ENCODE results near the gene DUSP22. TPM values are rescaled to one million over a fixed set of nuclear protein-coding genes. Genes with fewer than 3 reads are reported as not detected.

Gene DUSP22
- total RNA-seq, 1 experiment from 2014 or later: 25.0 TPM

DNA sequence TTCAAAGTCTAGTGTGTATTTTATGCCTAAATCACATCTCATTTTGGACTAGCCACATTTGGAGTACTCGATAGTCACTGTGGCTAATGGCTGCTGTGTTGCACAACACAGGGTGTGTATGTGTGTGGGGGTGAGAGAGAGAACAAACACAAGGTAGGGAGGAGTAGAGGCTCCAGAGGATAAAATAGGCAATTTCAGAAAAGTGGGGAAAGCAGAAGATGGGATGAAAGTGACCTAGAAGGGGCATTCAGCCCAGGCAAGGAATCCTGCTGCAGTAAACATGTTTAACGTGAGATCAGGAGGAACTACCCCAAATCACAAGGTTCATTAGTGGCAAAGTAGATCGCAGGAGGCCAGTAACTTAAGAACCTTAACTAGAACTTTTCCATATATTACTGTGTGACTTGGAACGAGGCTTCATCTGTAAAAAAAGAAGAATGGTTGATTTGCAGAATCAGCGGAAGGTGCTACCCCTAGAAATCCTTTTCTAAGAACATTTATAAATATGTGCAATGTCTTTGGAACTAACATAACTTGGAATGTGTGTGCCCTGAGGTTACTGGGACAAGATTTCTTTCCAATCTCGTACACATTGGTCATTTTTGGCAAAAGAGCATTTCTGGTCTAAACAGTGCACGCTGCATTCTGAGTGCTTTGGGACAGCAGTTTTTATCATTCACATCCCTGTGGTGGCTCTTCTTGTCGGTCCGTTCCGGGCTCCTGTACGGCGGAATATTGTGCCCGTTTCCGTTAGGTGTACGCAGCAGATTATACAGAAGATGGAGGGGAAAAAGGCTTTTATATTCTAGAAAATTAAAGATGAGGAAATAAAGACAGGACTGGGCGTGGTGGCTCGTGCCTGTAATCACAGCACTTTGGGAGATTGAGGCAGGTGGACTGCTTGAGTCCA lies 2.6 kb downstream of the DUSP22 start:
- Histone ChIP-seq H3K18ac (ENCODE audit: insufficient read length, low read depth, low read length) (no peak overlapping the region), H4K20me1 (ENCODE audit: control insufficient read depth, insufficient read depth, insufficient read length) (no peaks in the 10 kb centered on the region), H3K27ac (ENCODE audit: insufficient read length, low read depth, low read length) (no peak overlapping the region), H3K27me3 (ENCODE audit: insufficient read depth, low read length) (no peaks in the 10 kb centered on the region), H3K4me1 (ENCODE audit: insufficient read depth, low read length) (no peaks in the 10 kb centered on the region; the same call in 1 of the 2 replicates), H4K91ac (ENCODE audit: insufficient read length, low read depth, low read length) (no peak overlapping the region), H3K79me1 (ENCODE audit: insufficient read depth, low read depth, low read length, poor library complexity, severe bottlenecking) (no peaks in the 10 kb centered on the region), H3K23me2 (ENCODE audit: insufficient read length, low read depth, low read length, poor library complexity, severe bottlenecking) (peaks cover 12% of the 10 kb centered on the region), H3K9ac (ENCODE audit: extremely low read depth, insufficient read length, low read length) (no peak overlapping the region), H3K9me3 (ENCODE audit: control insufficient read depth, low read depth, low read length) (peaks cover 50% of the 10 kb centered on the region), H2AFZ (ENCODE audit: low read length) (no peak overlapping the region), H4K5ac (ENCODE audit: insufficient read length, low read depth, low read length) (no peak overlapping the region), H2BK20ac (ENCODE audit: low read depth, low read length, poor library complexity, severe bottlenecking) (no peak overlapping the region), H3T11ph (ENCODE audit: low read length) (no peak overlapping the region), H2BK12ac (ENCODE audit: insufficient read length, low read depth, low read length) (no peak overlapping the region), H2BK5ac (ENCODE audit: insufficient read length, low read length) (no peak overlapping the region), H2BK15ac (ENCODE audit: low read depth, low read length) (no peak overlapping the region), H3K14ac (ENCODE audit: insufficient read depth, low read length) (no peak overlapping the region), H3K23ac (ENCODE audit: insufficient read length, low read depth, low read length) (no peak overlapping the region), H2BK120ac (ENCODE audit: low read depth, low read length, poor library complexity, severe bottlenecking) (no peak overlapping the region), H2AK5ac (ENCODE audit: insufficient read length, low read length) (no peak overlapping the region), H3K79me2 (ENCODE audit: insufficient read depth, low read length) (no peaks in the 10 kb centered on the region), H3K56ac (ENCODE audit: insufficient read length, low read depth, low read length) (no peak overlapping the region), H3K4me2 (ENCODE audit: insufficient read depth, insufficient read length, low read length) (no peak overlapping the region), H3K4ac (ENCODE audit: low read depth, low read length) (no peak overlapping the region), H4K8ac (replicated peaks; ENCODE audit: insufficient read length, low read depth, low read length) (no peak overlapping the region)
- H3K9me3 Mint-ChIP-seq: peaks cover 41 to 56% of the 10 kb centered on the region in 2 experiments
- H3K27ac Mint-ChIP-seq: no peak overlapping the region
- DNase-seq: no peak
- no peak overlapping the region for H3K4me3 Mint-ChIP-seq
- peaks cover 34 to 40% of the 10 kb centered on the region in 2 experiments for H3K4me1 Mint-ChIP-seq
- TF ChIP-seq, protein P1, sequence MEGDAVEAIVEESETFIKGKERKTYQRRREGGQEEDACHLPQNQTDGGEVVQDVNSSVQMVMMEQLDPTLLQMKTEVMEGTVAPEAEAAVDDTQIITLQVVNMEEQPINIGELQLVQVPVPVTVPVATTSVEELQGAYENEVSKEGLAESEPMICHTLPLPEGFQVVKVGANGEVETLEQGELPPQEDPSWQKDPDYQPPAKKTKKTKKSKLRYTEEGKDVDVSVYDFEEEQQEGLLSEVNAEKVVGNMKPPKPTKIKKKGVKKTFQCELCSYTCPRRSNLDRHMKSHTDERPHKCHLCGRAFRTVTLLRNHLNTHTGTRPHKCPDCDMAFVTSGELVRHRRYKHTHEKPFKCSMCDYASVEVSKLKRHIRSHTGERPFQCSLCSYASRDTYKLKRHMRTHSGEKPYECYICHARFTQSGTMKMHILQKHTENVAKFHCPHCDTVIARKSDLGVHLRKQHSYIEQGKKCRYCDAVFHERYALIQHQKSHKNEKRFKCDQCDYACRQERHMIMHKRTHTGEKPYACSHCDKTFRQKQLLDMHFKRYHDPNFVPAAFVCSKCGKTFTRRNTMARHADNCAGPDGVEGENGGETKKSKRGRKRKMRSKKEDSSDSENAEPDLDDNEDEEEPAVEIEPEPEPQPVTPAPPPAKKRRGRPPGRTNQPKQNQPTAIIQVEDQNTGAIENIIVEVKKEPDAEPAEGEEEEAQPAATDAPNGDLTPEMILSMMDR (conservative IDR thresholded peaks at IDR 0.05): no peak
- WGBS (ENCODE audit: extremely low coverage, insufficient read length, low lambda C conversion rate): no CpG with 5 or more reads among the region's 17 CpGs
- peaks cover 18% of the 10 kb centered on the region for H3K27me3 Mint-ChIP-seq (ENCODE audit: low read depth)
- H3K36me3 Mint-ChIP-seq (ENCODE audit: insufficient read depth in 1 of 3, low read depth in 3 of 3): peaks cover 6 to 9% (median 9%) of the 10 kb centered on the region in 3 experiments

All from H9 (cell line).